Measurements from ENCODE around the gene PPP6C. TPM values are rescaled to one million over a fixed set of nuclear protein-coding genes. Genes with fewer than 3 reads are reported as not detected.

Gene PPP6C
- polyA plus RNA-seq, 3 donors = 53.1 to 64.8 (median 54.4) TPM

- no peak for DNase-seq (ENCODE audit: extremely low read depth in 1 of 11, low read depth in 9 of 11, low spot score in 4 of 11)
Observed at GRCh38 chr9:125153712-125154367, 35.8 kb downstream of the PPP6C start.

GRCh38 chr9:125151730-125152129, 37.9 kb downstream of the PPP6C start:
- no peak for DNase-seq (ENCODE audit: extremely low read depth in 1 of 11, low read depth in 9 of 11, low spot score in 4 of 11)

DNA sequence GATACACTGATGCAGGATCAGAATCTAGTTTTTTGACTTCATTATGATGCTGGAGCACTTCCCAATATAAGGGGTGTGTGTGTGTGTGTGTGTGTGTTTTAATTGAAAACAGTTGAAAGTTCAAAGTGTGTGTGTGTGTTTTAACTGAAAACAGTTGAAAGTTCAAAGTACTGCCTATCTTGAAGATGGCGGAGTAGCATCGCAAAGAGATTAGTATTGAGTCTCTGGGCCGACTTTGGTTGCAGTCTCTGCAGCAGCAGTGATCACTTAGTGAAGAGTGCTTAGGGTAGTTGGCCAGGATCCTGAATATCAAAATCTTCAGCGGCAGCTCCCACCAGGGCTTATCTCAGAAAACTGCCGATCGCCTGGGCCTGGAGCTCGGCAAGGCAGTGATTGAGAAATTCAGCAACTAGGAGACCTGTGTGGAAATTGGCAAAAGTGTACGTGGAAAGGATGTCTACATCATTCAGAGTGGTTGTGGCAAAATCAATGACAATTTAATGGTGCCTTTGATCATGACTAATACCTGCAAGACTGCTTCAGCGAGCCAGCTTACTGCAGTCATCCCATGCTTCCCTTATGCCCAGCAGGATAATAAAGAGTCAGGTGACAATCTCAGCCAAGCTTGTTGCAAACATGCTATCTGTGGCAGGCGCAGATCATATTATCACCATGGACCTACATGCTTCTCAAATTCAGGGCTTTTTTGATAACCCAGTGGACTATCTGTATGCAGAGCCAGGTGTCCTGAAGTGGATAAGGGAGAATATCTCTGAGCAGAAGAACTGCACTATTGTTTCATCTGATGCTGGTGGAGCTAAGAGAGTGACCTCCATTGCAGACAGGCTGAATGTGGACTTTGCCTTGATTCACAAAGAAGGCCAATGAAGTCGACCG, 39.0 kb downstream of the PPP6C start:
- DNase-seq (ENCODE audit: extremely low read depth in 1 of 11, low read depth in 9 of 11, low spot score in 4 of 11) = no peak

- DNase-seq (ENCODE audit: extremely low read depth in 1 of 11, low read depth in 9 of 11, low spot score in 4 of 11) = no peak
Observed at GRCh38 chr9:125147401-125147951, 42.1 kb downstream of the PPP6C start.

GRCh38 chr9:125146247-125146646, 43.4 kb downstream of the PPP6C start:
- no peak for DNase-seq (ENCODE audit: extremely low read depth in 1 of 11, low read depth in 9 of 11, low spot score in 4 of 11)

DNA sequence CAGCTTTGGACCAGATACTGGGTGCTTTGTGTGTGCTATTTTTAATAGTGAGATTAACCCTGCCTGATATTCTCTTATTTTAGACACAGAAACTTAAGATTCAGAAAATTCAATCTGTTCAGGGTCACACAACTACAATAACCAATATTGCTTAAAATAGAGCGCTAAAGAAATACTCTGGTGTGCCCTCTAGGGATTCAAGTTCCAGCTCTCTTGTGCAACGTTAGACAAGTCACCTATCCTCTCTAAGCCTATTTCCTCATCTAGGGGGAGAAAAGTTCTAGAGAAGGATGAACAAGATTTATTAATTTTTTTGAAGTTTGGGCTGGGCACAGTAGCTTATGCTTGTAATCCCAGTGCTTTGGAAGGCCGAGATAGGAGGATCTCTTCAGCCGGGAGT, 44.2 kb downstream of the PPP6C start:
- DNase-seq (ENCODE audit: extremely low read depth in 1 of 11, low read depth in 9 of 11, low spot score in 4 of 11) = no peak

GRCh38 chr9:125143377-125144090, 46.1 kb downstream of the PPP6C start, which contains the start of gene SCAI:
Gene SCAI (minus strand): TSS chr9:125143528. CDS start chr9:125143437, 91 bp downstream.
- peak; percentile 92 to 98 (median 98) for DNase-seq (ENCODE audit: extremely low read depth in 1 of 11, low read depth in 9 of 11, low spot score in 4 of 11)

DNA sequence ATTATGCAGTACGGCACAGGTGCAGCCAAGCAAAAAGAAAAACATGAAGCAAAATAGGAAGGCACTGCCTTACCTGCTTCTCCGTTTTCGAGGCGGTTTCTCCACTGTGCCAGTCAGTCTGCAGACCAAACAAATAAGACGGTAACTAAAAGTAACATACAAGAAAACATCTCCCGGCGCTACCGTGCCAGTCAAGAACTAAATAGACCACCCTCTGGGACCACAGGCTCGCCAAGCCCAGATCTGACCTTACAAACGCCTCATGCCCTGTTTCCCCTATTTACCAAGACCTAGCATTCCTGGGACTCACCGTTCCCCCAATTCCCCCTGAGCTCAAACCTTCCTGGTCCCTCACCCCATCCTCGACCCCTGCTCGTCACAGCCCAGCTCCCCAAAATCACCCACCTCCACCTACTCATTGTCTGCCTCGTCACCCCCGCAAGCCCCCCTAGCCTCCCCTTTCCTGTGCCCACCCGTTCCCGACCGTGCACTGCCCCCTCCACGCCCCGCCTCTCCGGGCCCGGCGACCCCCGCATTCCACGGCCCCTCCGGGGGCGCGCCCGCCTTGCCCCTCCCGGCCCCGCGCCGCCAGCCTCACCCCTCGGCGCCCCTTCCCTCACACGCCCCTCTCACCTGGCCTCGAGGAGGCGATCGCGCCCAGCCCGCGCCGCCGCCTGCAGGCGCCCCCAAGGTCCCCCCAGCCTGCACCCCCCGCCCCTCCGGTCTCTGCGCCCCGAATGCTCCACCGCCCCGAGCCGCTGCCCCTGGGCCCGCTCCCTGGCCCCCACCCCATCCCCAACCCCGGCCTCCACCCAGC, 46.8 kb downstream of the PPP6C start:
- DNase-seq (ENCODE audit: extremely low read depth in 1 of 11, low read depth in 9 of 11, low spot score in 4 of 11) = peak in 1 of 11 donors; percentile 19

DNA sequence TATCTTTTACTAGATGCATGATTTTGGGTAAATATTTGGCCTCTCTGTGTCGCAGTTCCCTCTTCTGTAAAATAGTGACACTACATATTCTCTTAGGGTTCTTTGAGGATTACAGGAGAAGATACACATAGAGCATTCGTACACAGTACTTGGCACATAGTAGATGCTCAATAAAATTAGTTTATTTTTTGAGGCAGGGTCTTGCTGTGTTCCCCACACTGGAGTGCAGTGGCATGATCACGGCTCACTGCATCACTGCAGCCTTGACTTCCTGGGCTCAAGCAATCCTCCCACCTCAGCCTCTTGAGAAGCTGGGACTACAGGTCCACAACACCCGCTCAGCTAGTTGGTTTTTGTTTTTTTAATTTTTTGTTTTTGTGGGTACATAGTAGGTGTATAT, 47.9 kb downstream of the PPP6C start:
- DNase-seq (ENCODE audit: extremely low read depth in 1 of 11, low read depth in 9 of 11, low spot score in 4 of 11) = no peak

DNA sequence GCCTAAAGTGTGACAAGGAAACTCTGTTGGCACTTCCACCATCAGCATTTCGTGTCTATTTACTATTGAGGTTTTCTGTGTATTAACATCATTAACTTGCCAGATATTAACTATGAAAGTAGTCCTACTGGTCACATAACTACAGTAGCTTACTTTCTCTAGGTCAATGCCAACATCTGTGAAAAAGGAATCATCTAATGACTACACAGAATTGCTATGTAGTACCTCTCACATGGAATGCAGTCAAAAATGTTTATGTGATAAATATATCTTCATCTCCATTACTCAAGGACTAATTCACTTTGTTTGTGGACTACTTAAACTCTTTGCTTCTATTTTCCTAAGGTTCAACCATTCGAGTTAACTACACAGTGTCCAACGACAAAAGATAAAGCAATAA, 48.4 kb downstream of the PPP6C start:
- no peak for DNase-seq (ENCODE audit: extremely low read depth in 1 of 11, low read depth in 9 of 11, low spot score in 4 of 11)

- DNase-seq (ENCODE audit: extremely low read depth in 1 of 11, low read depth in 9 of 11, low spot score in 4 of 11) = no peak
Observed at GRCh38 chr9:125140576-125140975, 49.0 kb downstream of the PPP6C start.

GRCh38 chr9:125137200-125137599, 52.4 kb downstream of the PPP6C start:
- no peak for DNase-seq (ENCODE audit: extremely low read depth in 1 of 11, low read depth in 9 of 11, low spot score in 4 of 11)

GRCh38 chr9:125134976-125135375, 54.6 kb downstream of the PPP6C start:
- no peak for DNase-seq (ENCODE audit: extremely low read depth in 1 of 11, low read depth in 9 of 11, low spot score in 4 of 11)

DNA sequence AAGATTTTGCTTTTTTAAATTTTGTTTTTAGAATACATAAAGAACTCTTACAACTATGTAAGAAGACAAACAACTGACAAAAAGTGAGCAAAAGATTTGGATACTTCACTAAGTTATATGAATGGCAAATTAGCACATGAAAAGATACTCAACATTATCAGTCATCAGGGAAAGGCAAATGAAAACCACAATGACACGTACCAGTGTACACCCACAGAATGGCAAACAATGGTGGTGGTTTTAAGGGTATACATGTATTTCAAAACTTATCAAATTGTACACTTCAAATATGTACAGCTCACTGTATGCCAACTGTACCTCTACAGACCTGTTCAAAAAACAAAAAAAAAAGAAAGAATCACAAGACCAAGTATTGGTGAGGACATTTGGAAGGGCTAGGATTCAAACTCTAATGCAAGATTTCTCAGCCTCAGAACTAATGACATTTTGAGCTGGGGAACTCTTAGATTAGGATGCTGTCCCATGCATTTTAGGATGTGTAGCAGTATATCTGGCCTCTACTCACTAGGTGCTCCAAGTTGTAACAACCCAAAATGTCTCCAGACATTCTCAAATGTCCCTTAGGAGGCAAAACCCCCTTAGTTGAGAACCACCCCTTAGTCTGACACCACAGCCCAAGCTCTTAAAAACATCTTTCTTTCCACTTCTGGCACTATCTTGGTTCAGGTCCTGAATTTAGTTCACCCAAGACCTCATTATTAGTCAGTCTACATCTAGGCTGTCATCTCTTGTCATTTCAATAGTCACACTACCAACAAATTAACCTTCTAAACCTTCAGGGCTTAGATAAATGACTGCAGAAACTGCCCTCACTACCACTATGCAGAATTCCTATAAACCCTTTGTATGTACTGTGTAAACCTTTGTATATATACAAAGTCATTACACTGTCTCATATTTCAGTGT, 55.9 kb downstream of the PPP6C start:
- DNase-seq (ENCODE audit: extremely low read depth in 1 of 11, low read depth in 9 of 11, low spot score in 4 of 11) = no peak

- no peak for DNase-seq (ENCODE audit: extremely low read depth in 1 of 11, low read depth in 9 of 11, low spot score in 4 of 11)
Observed at GRCh38 chr9:125131778-125132177, 57.8 kb downstream of the PPP6C start.

- DNase-seq (ENCODE audit: extremely low read depth in 1 of 11, low read depth in 9 of 11, low spot score in 4 of 11) = no peak
Observed at GRCh38 chr9:125126019-125126746, 63.4 kb downstream of the PPP6C start.

GRCh38 chr9:125125523-125125922, 64.1 kb downstream of the PPP6C start:
- no peak for DNase-seq (ENCODE audit: extremely low read depth in 1 of 11, low read depth in 9 of 11, low spot score in 4 of 11)
